HG02885 (cell line): ENCODE measurements around the gene KCNAB3.

Experiments
- ATAC-seq: cut with Tn5 transposase; IDR thresholded peaks from one replicate; pipeline ENCODE4 v1.9.1; 2021; ENCODE audit warnings: mild to moderate bottlenecking; ENCODE audit not compliant: unreplicated experiment, poor library complexity

Gene KCNAB3

DNA sequence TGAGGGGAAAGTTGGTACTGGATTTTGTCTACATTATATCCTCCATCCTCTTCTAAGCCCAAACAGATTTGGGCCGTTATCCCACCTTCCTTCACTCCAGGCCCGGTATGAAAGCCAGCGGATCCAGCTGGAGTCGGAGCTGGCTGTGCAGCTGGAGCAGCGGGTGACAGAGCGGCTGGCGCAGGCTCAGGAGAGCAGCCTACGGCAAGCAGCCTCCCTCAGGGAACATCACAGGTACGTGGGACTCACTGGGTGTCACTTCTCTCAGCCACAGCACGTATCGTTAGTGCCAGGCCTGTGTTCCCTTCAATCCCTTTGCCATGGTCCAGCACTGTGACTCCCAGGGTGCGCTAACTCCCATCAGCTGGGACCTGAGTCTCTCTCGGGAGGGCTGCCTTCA, 13.6 kb upstream of the KCNAB3 start:
- ATAC-seq: no peak

DNA sequence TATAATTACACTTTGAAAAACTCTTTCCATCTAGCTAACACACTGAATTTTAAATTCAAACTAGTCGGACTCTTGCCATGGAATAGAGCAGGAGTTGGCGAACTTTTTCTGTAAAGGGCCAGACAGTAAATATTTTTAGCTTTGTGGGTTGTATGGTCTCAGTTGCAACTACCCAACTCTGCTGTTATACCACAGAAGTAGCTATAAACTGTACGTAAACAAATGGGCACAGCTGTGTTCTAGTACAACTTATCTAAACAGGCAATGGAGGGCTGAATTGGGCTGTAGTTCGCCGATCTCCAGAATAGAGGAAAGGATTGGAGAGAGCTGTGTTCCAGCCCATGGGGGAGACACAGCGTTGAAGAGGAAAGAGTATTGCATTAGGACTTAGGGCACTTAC, 11.1 kb upstream of the KCNAB3 start:
- no peak for ATAC-seq

DNA sequence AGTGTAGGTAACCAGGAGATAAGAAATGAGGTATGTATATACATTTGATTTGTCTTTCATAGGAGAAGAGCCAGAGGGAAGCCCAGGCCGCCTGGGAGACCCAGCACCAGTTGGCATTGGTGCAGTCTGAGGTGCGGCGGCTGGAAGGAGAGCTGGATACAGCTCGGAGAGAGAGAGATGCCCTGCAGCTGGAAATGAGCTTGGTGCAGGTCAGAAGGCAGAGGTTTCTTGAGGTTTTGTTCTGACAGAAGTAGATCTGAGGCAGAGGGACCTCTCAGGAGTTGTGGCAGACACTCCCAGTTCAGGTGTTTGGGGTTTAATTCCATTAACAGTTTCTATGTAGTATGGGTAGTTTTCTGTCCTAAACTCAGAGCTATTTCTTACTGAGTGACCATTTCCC, 10.4 kb upstream of the KCNAB3 start:
- no peak for ATAC-seq

DNA sequence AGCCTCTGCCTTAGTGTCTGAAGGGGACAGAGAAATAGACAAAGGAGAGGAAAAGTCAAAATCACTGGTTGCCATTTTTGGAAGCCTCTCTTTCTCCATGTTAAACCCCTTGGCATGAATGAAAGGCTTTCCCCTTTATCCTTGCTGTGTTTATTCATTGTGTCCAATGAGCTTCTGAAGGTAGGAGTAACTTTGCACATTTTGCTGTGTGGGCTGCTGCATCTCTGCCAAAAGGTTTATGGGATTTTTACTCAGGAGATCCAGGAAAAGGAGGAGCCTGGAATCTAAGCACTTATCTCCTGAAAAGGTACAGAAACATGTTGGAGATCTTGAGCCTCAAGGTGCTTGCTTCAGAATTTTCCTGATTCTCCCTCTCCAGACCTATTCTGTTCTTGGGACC, 6.2 kb upstream of the KCNAB3 start:
- ATAC-seq: no peak

DNA sequence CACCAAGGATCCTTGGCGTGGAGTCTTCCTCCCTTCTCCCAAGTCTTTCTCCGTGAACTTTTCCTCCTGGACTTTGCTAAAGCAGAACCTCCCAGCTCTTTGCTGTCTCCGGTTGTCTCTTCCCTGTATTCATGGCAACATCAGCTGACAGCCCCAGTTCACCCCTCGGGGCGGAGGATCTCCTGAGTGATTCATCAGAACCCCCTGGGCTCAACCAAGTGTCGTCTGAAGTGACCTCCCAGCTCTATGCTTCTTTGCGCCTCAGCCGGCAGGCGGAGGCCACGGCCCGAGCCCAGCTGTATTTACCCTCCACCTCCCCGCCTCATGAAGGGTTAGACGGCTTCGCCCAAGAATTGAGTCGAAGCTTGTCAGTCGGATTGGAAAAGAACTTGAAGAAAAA, 3.3 kb upstream of the KCNAB3 start:
- ATAC-seq: no peak

DNA sequence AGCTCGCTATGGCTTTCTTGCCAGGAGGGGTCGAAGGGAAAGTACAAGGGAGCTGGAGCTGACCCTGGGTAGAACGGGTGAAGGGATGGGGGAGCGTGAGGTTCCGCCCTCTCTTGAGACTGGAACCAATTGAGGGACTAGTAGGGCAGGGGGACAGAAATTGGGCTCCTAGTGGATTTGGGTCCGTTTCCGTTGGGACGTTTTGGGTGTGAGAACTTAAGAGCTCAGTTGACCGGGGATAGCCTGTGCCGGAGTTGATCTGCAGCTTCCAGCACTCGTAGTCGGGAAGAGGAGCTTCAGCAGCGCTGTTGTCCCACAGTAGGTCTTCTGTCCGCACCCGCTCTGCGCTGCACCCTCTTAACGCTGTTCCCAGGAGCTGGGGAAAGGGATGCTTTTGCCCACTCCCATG, 2.8 kb upstream of the KCNAB3 start:
- ATAC-seq: peak; percentile 9

DNA sequence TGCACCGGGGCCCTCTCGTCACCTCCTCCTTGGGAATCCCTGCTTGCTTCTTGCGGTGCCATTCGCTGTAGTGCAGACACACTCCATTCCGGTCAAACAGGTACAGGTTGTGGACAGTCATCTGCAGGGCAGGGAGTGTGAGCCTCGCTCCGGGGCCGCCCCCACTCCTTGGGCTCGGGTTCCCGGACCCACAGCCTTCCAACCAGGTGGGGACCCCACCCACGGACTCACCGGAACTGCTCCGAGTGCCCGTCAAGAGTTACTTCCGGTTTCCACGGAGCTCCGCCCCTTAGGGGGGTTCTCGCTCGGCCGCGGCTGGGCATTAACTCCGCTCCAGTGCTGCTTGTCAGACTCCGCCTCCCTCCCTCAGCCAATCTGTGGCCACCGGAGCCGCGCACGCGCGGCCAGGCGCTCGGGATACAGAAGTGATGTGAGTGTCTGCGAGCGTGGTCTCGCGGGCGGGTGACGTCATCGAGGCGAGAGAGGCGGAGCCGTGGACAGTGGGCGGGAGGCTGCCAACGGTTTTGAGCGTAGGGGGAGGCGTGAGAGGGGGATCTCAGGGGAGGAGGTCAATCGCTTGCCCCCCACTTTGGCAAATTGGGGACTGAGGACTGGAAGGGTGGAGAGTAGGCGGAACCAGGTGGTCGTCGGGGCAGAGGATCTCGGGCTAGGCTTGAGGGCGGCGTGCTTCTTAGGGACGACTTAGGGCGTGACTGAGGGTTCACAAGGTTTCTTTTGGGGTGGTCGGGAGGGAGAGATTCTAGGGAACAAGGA, 2.2 kb upstream of the KCNAB3 start, which contains the start of the genes CNTROB and TRAPPC1:
CNTROB (plus strand) TSS at position 498 of the 774 bp plus-strand sequence. CDS start 874 bp downstream, outside the sequence.
TRAPPC1 (minus strand) TSS at position 238 of the 774 bp plus-strand sequence; CDS start at position 121, 117 bp downstream.
- peak; percentile 96 for ATAC-seq

DNA sequence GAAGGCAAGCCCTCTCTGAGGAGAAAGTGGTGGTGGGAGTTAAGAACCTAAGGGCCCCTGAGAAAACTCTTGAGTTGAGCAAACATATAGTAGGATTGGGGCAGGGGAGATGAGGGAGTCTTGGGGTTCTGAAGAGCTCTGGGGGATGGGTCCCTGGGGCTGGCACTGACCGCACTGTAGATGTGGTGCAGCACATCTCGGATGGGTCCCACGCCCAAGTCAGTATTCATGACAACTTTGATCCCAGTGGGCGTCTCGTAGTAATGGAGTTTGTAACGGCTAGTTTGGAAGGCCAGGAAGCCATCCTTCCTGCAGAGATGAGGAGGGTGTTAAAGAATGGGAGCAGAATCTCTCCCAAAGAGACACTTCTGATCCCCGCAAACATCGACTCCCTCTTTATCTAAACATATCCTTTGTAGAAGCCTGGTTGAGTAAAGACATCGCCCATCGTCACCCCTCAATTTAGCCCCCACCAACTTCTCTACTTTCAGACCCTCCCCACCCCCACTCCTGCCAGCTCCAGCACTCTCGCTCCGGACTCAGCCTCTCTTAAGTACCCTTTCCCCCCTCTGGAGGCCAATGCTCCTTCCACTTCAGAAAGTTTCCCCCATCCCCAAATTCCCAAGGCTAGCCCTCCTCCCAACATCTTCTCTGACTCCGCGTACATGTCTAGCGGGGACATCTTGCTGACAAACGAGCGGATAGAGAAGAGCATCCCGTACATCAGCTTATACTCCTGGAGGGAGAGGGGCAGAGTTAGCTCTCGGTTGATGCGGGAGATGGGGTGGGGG, 1.4 kb upstream of the KCNAB3 start:
- ATAC-seq: no peak

DNA sequence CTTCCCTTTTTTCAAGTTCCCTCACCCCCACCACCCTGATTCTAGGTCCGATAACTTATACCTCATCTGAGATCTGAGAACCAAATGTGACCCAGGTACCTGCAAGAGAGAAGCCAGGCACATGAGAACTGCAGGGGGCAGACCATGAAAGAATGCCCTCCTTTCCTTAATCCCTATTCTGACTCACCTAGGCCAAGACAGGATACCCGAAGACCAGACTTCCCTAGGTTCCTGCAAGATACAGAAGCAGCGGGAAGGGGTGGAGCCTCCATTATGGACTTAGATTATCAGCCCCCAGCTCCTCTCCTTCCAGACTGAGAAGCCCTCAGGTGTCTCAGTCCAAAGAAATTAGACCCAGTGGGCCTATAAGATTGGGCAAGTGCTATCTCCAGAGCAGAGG, 2.1 kb downstream of the KCNAB3 start:
- no peak for ATAC-seq

DNA sequence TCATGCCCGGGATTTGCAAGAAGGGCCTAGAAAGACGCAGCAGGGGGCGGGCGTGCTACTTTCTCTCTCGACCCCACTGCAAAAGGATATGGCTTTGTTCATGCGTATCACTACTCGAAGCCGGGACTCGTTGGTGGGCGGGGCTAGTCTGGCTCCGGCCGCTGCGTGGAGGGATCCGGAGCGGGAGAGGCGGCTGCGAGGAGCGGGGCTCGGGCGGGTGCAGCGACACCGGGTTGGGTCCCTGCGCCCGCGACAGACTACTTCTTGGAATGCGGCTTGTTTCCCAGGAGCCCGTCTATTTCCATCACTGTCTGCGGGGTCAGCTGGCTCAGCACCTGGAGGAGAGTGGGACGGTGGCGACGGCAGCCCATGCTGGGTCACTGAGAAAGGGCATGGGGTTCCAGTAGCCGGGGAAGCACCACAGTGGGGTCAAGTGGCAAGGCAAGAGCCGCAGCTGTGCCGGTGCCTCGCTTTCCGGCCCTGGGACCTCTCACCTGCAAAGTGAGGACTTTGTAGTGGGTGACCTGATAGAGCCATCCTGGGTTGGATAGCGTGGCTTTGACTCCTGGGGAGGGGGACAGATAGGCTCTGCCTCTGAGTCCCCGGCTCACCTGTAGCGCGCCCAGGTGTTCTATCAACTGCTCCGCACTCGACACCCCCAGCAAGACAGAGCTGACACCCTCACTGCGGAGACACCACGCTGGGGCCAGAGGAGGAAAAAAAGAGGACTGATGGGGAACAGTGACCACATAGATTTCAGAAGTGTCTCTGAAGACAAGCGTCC, 6.6 kb downstream of the KCNAB3 start:
- ATAC-seq: no peak

DNA sequence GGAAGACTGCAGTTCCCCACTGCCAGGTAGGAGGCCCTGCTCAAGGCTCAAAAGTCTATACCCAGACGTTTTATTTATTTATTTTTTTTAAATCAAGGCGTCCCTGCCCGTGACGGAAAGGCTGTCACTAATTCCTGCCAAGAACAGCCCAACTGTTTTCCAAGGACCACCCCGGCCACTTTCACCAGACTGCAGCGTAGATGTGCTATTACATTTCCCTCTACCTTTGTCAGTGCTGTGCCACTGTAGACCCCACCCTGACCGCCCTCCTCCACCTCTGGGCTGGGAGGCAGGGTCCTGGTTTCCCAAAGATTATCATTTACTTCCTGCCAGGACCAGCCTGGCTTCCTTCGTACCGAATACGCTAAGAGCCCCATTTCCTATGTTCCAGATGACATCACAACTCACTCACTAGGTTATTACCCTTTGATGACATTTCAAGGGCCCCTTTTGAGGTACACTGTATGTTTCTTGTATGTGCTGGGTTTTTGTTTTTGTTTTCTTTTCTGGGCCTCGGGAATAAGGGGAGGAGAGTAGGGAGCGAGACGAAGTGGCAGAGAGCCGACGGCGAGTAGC, 7.3 kb downstream of the KCNAB3 start:
- no peak for ATAC-seq

DNA sequence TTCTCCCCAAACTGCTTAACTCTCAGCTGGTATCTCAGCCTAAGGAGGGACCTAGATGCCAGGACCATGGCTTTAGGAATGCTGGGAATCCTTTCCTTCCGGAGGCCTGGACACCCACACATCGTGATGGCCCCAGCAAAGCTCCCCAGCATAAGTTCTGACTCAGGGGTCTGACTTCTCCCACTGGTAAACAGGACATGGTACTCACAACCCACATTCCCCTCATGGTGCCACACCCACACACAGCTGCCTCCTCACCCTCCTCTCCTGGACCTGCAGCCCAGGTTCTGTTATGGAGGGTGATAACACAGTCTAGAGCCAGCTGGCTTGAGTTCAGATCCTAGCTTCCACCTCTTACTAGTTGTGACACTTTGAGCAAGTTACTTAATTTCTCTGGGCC, 12.8 kb downstream of the KCNAB3 start:
- ATAC-seq: no peak

DNA sequence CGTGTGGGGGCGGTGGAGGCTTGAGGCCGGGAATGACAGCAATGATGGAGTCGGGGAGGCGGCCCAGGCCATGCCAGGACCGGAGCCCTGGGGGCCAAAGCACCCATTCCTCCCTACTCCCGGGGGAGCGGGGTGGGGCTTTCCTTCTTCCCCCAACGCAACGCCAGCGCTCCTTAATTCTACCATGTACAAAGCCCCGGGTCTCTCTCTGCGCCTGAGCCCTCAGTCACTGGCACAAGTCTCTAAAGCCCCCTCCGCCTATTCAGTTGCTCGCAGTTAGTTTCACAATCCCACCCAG, 13.3 kb downstream of the KCNAB3 start:
- ATAC-seq: no peak

DNA sequence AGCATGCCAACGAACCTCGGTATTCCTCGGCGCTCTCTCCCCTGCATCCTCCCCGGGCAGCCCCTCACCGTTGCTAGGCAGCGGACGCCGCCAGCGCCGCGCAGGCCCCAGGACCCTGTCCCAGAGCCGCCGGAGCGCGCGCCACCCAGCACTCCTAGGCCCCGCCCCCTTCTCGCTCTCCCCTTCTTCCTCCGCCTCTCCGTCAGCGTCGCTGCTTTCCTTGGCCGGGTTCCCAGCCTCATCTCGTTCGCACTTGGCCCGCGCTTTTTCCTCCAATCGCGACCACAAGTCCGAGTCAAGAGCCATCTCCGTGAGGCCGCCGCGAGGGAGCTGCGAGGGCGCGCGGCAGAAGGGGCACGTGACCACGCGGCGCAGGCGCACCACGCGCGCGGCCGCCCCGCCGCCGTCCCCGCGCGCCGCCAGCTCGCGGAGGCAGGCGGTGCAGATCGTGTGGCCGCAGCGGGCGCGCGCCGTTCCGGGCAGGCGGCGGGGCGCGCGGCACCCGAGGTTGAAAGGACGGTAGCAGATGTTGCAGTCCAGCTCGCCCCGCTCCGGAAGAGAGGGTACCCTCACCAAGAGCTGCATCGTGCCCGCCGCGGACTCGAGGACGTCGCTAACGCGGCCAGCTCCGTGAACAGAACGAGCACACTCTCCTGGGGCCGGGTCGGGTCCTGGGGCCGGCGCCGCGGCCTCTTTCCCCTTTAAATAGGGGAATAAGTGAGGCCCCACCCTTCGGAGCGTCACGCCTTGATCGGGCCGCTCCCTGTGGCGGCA, 13.9 kb downstream of the KCNAB3 start, which contains the start of gene RNF227:
RNF227 (minus strand) TSS at position 679 of the 774 bp plus-strand sequence; CDS start at position 585, 94 bp downstream.
- ATAC-seq: peak; percentile 80

DNA sequence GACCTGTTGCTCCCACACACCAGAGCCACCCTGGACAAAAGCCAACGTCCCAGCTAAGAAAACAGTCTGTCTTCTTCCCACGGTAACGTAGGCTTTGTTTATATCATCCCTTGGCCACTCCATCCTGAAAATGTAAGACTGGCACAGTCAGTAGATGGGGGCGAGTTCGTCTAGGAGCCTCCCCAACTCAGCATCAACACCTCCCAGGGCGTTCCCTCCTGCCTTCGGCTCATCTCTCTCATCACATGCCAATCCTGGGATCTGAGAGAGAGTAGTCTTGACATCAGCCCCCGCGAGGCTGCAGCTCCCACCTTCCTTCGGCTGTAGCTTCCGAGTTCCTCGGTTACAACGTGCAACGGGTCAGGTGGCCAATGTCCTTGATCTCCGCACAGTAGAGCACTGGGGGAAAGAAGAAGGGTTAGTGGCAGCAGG, 14.5 kb downstream of the KCNAB3 start:
- ATAC-seq: no peak

DNA sequence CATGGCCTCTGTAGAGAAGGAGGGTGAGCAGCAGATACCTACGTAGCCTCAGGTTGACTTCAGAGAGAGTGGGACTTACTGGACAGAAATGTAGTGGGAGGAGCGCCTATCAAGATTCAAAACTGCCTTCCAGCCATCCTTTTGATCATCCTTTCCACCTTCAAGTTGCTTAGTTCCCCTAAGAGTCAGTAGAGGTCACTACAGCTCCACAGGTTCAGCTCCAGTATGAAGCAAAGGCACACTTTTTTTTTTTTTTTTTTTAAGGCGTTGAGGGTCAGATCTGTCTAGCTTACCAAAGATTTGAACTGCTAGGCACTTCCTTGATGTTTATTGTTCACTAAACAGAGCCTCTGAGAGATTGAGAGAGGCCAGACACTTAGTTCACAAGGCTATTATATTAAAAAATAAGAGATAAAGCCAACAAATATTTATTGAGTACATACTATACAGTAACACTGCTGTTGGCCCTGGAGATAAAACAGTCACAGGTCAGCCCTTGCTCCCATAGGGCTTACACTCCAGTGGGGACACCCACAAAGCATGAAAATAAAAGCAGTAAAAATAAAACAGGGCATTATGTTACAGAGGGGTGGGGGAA, 16.6 kb downstream of the KCNAB3 start:
- no peak for ATAC-seq

DNA sequence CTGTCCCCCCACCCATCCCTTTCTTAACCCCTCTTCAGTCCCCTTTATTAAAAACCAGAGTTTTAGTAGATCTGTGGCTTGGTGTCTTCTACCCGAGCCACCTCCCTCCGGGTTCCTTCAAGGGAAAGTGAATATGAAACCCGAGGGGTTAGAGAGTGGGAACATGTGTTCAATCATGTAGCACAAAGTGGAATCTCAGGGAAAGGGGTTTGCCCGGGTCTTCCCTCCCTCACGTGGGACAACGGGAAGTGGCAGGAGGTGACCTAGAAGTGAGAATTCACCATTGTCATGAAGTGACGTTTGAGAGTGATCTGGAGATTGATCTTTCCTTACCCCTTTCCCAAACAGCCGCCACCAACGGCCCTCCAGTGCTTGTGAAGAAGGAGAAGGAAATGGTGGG, 18.5 kb downstream of the KCNAB3 start:
- ATAC-seq: no peak

DNA sequence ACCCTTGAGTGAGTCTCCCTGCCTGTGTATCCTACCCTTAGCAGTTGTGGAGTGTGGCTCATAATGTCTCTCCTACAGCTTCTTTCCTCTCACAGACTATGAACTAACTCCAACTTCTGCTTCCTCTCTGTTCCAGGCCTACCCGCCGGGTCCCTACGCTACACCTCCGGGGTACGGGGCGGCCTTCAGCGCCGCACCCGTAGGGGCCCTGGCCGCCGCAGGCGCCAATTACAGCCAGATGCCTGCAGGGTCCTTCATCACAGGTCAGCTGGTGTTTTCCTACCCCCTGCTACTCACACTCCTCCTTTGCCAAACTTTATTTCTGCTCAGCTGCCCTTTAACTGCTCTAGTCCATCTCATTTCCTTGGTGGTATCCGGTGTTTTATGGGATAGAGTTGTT, 18.9 kb downstream of the KCNAB3 start:
- no peak for ATAC-seq

DNA sequence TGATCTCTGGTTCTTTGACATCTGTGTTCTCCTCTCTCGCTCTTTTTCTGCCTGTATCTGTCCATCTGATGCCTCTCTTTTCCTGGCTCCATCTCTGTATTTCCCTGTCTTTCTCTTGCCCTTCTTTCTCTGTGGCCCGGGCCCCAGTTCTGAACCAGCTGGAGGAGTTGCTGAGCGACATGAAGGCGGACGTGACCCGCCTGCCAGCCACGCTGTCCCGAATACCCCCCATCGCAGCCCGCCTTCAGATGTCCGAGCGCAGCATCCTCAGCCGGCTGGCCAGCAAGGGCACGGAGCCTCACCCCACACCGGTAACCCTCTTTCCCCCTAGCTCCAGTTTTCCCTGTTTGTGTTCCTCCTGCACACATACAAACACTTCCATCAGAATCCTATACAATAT, 19.4 kb downstream of the KCNAB3 start:
- ATAC-seq: no peak
